KMS-11 (cell line): ENCODE measurements around the gene JMJD7.

Experiments used
- H2AFZ ChIP-seq: fragments of 200-600 bp; sonication (generic); 2 replicates; pipeline ENCODE4 v1.6.1; 2016; ENCODE audit warnings: antibody characterized with exemption, mixed run types, low read depth
- H3K27ac ChIP-seq: fragments of 200-600 bp; sonication (generic); 2 replicates; pipeline ENCODE4 v1.6.1; 2016; ENCODE audit warnings: mild to moderate bottlenecking, mixed run types
- H3K27me3 ChIP-seq: fragments of 200-600 bp; sonication (generic); 2 replicates; pipeline ENCODE4 v1.6.1; 2017; ENCODE audit warnings: mild to moderate bottlenecking, low read depth, mixed run types, moderate library complexity; ENCODE audit not compliant: insufficient read depth
- H3K36me3 ChIP-seq: fragments of 200-600 bp; sonication (generic); 2 replicates; pipeline ENCODE4 v1.6.1; 2017; ENCODE audit warnings: mild to moderate bottlenecking, mixed run types; ENCODE audit not compliant: insufficient read depth
- H3K4me1 ChIP-seq: fragments of 200-600 bp; sonication (generic); 2 replicates; pipeline ENCODE4 v1.6.1; 2016; ENCODE audit warnings: mild to moderate bottlenecking, low read depth, mixed run types; ENCODE audit not compliant: poor library complexity, severe bottlenecking
- H3K4me2 ChIP-seq: fragments of 200-600 bp; sonication (generic); 2 replicates; pipeline ENCODE4 v1.7.0; 2016; ENCODE audit warnings: mild to moderate bottlenecking, mixed run types
- H3K4me3 ChIP-seq: fragments of 200-600 bp; sonication (generic); IDR thresholded peaks from 2 replicates; pipeline ENCODE4 v1.6.1; 2017; ENCODE audit warnings: low read depth, low read length, mixed read lengths; ENCODE audit not compliant: insufficient read depth
- H3K79me2 ChIP-seq: fragments of 200-600 bp; sonication (generic); 2 replicates; pipeline ENCODE4 v1.6.1; 2016; ENCODE audit warnings: low read depth, mixed run types; ENCODE audit not compliant: insufficient read depth
- H3K9ac ChIP-seq: fragments of 200-600 bp; sonication (generic); 2 replicates; pipeline ENCODE4 v1.6.1; 2016; ENCODE audit warnings: mild to moderate bottlenecking, mixed run types
- H4K20me1 ChIP-seq: fragments of 200-600 bp; sonication (generic); 2 replicates; pipeline ENCODE4 v1.6.1; 2016; ENCODE audit warnings: mild to moderate bottlenecking, mixed run types; ENCODE audit not compliant: insufficient read depth
- TF ChIP-seq, protein P1 (sequence below): fragments of 200-600 bp; sonication (generic); conservative IDR thresholded peaks from 2 replicates; pipeline ENCODE4 v1.6.1; 2017; ENCODE audit warnings: low read depth, mild to moderate bottlenecking, antibody characterized with exemption, low read length, moderate library complexity, mixed read lengths

JMJD7 gene

DNA sequence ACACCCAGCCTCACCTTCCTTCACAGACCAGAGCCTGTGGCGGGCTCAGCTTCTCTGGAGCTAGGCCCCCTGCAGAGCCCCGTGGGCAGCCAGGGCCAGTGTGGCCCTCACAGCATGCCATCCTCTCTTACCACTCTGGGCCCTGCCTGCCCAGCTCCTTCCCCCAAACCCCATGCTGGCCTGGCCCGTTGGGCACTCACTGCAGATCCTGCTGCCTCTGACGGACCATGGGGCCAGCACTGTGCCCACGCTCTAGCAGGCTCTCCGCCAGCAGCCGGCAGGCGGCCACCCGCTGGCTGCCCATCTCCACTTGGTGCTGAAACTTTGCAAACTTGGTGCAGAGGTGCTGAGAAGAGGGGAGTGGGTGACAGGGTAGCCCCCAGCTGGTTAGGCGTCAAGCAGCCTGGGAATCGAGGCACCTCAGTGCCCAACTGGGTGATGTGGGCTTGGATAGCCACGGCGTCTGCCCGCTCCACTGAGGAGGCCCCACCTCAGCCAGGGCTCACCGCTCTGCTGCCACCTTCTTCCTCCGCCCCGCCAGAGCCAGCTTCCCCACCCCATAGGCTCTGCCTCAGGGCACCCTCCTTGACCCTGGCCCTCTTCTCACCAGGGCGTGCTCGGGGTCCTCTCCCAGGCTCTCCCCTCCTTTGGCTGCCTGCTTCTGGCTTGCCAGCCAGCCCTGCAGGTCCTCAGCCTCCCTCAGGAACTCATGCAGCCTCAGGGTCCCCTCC, 43.4 kb downstream of the JMJD7 start:
- no peak overlapping the region for H3K27ac ChIP-seq
- TF ChIP-seq, protein P1, sequence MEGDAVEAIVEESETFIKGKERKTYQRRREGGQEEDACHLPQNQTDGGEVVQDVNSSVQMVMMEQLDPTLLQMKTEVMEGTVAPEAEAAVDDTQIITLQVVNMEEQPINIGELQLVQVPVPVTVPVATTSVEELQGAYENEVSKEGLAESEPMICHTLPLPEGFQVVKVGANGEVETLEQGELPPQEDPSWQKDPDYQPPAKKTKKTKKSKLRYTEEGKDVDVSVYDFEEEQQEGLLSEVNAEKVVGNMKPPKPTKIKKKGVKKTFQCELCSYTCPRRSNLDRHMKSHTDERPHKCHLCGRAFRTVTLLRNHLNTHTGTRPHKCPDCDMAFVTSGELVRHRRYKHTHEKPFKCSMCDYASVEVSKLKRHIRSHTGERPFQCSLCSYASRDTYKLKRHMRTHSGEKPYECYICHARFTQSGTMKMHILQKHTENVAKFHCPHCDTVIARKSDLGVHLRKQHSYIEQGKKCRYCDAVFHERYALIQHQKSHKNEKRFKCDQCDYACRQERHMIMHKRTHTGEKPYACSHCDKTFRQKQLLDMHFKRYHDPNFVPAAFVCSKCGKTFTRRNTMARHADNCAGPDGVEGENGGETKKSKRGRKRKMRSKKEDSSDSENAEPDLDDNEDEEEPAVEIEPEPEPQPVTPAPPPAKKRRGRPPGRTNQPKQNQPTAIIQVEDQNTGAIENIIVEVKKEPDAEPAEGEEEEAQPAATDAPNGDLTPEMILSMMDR: no peak
- no peaks in the 10 kb centered on the region for H3K79me2 ChIP-seq
- H2AFZ ChIP-seq: no peak overlapping the region
- H3K27me3 ChIP-seq: peaks cover 59% of the 10 kb centered on the region
- no peak overlapping the region for H3K9ac ChIP-seq
- H3K4me3 ChIP-seq: no peak overlapping the region
- no peak overlapping the region for H3K4me2 ChIP-seq
- H4K20me1 ChIP-seq: no peaks in the 10 kb centered on the region
- H3K4me1 ChIP-seq: no peaks in the 10 kb centered on the region
- no peaks in the 10 kb centered on the region for H3K36me3 ChIP-seq

DNA sequence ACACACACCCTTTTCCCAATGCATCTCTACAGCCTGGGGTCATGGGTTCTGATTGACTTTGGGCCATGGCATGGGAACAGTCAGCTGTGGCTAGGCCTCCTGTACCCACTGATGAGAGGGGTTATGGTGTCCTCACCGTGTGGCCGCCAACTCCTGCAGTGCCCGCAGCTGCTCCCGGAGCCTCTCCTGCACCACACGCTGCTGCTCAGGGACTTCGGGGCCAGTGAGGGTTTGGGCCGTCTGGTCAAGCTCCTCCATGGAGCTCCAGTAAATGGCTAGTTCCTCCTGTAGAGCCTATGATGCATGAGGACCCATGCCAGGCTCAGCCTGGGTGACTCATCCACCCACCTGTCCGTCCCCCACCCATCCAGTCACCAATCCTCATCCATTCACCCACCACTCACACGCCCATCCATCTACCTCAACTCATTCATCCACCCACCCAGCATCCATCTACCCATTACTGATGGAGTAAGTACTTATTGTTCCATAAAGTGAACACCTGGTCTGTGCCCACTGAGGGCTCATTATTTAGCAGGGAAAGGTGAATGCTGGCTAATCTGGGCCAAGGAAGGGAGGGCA, 44.4 kb downstream of the JMJD7 start:
- H3K79me2 ChIP-seq: no peaks in the 10 kb centered on the region
- TF ChIP-seq, protein P1: no peak
- no peak overlapping the region for H3K4me2 ChIP-seq
- H2AFZ ChIP-seq: no peak overlapping the region
- H4K20me1 ChIP-seq: no peaks in the 10 kb centered on the region
- H3K9ac ChIP-seq: no peak overlapping the region
- peaks cover 59% of the 10 kb centered on the region for H3K27me3 ChIP-seq
- H3K36me3 ChIP-seq: no peaks in the 10 kb centered on the region
- no peak overlapping the region for H3K4me3 ChIP-seq
- H3K4me1 ChIP-seq: no peaks in the 10 kb centered on the region
- no peak overlapping the region for H3K27ac ChIP-seq

DNA sequence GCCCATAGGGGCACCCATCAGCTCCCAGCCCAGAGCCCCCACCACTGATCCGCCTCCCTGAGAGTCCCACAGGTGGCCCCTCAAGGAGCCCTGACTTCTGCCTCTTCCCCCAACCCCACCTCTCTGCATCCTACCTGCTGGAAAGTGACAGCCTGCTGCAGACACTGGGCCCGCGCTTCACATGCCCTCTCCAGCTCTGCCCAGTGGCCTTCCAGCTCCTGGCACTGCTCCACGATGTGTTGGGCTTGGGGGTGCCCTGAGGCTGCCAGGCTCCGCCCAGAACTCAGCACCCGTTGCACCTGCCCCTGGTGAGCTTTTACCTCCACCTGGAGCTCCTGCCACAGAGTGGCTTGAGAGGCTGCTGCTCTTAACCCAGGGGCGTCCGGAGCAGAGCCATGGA, 45.8 kb downstream of the JMJD7 start:
- Histone ChIP-seq H3K4me2 (no peak overlapping the region), H3K27me3 (peaks cover 58% of the 10 kb centered on the region), H2AFZ (no peak overlapping the region), H3K4me3 (no peak overlapping the region), H3K79me2 (no peaks in the 10 kb centered on the region), H3K9ac (no peak overlapping the region), H3K36me3 (no peaks in the 10 kb centered on the region), H3K4me1 (no peaks in the 10 kb centered on the region), H4K20me1 (no peaks in the 10 kb centered on the region), H3K27ac (no peak overlapping the region)
- TF ChIP-seq, protein P1: no peak

DNA sequence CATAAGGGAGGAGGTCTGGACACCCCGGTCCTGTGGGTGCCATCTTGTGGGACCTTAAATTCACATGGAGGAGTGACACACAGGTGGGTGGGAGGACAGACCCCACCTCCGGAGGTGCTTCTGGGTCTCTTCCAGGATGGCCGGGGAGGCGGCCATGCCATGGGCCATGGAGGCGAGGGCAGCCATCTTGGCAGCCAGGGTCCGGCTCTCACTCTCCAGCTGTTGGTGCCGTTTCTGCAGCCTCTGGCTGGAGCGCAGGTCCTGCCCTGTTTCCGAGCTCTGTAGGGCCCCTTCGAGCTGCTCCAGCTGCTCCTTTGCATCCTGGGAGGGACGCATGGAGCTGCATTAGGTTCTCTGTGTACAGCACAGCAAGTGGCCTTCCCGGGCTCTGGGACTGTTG, 46.8 kb downstream of the JMJD7 start:
- Histone ChIP-seq H3K4me2 (no peak overlapping the region), H3K27me3 (peaks cover 50% of the 10 kb centered on the region)
- TF ChIP-seq, protein P1: no peak

More for the DNA sequence above, 46.8 kb downstream of the JMJD7 start:
- Histone ChIP-seq H3K4me3 (no peak overlapping the region), H3K36me3 (no peaks in the 10 kb centered on the region), H4K20me1 (no peaks in the 10 kb centered on the region), H3K9ac (no peak overlapping the region), H3K4me1 (no peaks in the 10 kb centered on the region), H3K27ac (no peak overlapping the region), H2AFZ (no peak overlapping the region), H3K79me2 (no peaks in the 10 kb centered on the region)
